ENCODE data around the gene BANP.
A peak's percentile ranks its signal among the peaks of the same experiment; 100 is the strongest.
"Not testable (repeated sequence)": the region's sequence is repeated elsewhere in the genome, so short reads cannot be mapped to it uniquely, and the experiment has no call there.

Gene BANP

DNA sequence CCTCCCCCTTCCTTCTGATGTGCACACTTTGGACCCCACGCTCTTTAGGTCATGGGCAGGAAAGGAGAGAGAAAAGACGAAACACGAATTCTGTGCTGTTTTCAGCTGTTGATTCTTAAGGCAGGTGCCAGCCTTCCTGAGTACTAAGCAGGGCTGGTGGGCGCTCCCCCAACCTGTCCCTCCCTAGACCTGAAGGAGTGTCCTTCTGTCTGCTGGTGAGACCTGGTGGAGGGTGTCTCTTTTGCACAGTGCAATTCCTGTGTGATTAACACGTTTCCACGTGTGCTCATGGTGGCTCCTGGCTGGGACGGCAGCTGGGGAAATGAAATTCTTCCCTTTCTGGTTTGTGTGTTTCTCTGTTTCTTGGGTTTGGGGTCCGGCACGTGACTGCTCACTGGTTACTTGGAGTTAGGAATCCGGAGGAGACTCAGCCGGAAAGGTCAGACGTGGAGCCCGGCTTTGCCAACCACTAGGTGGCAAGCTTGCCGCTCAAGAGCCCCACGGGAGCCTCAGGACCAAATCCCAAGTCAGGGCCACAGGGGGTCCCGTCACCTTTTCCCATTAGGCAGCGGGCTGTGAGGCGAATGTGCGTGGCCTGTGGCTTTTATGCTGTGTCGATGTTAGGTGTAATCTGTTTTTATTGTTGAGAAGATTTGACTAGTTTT is 32.0 kb downstream of the BANP start:
- not testable (repeated sequence) for DNase-seq; H2AFZ ChIP-seq (ENCODE audit: insufficient read depth, low read length, poor library complexity); H2BK5ac ChIP-seq (ENCODE audit: low read depth, low read length, poor library complexity); H3K4me3 ChIP-seq (ENCODE audit: low read depth, low read length); H2BK120ac ChIP-seq (ENCODE audit: insufficient read depth, low read length, poor library complexity); H4K8ac ChIP-seq (ENCODE audit: low read depth, low read length); H2AK5ac ChIP-seq (ENCODE audit: low read length); H3K18ac ChIP-seq (ENCODE audit: low read length); H4K12ac ChIP-seq (ENCODE audit: low read depth, low read length); H3K27me3 ChIP-seq (ENCODE audit: insufficient read depth, low read length); H3K79me2 ChIP-seq (ENCODE audit: control insufficient read depth, insufficient read depth, low read length, poor library complexity); H4K91ac ChIP-seq (ENCODE audit: low read depth, low read length); H3K14ac ChIP-seq (ENCODE audit: low read length); H3K9ac ChIP-seq (ENCODE audit: low read length); H2BK12ac ChIP-seq (ENCODE audit: low read length); H3K23ac ChIP-seq (ENCODE audit: low read length); H3K79me1 ChIP-seq (ENCODE audit: low read length); H3K4me2 ChIP-seq (ENCODE audit: low read length); H3K9me3 ChIP-seq (ENCODE audit: insufficient read depth, low read depth, low read length); H3K4ac ChIP-seq (ENCODE audit: low read depth, low read length)
- Histone ChIP-seq H3K36me3 (ENCODE audit: control insufficient read depth in 1 of 2, insufficient read depth in 2 of 2, low read length in 2 of 2) (peaks cover 18 to 24% of the 10 kb centered on the region in 2 experiments), H3K27ac (ENCODE audit: low read depth, low read length) (peak overlapping the region; percentile 56), H3K4me1 (ENCODE audit: control insufficient read depth in 1 of 2, insufficient read depth in 2 of 2, low read length in 2 of 2) (peaks cover 6 to 19% of the 10 kb centered on the region in 2 experiments)
- WGBS (ENCODE audit: extremely low coverage, insufficient coverage, insufficient read length): no CpG with 5 or more reads among the region's 20 CpGs

GRCh38 chr16:87983737-87984097 is 32.5 kb downstream of the BANP start:
- not testable (repeated sequence) for H3K18ac ChIP-seq (ENCODE audit: low read length); H3K9me3 ChIP-seq (ENCODE audit: insufficient read depth, low read depth, low read length); H3K14ac ChIP-seq (ENCODE audit: low read length); H3K4me3 ChIP-seq (ENCODE audit: low read depth, low read length); H3K23ac ChIP-seq (ENCODE audit: low read length); H2AK5ac ChIP-seq (ENCODE audit: low read length); H2BK120ac ChIP-seq (ENCODE audit: insufficient read depth, low read length, poor library complexity); H4K12ac ChIP-seq (ENCODE audit: low read depth, low read length); H3K79me1 ChIP-seq (ENCODE audit: low read length); H3K27me3 ChIP-seq (ENCODE audit: insufficient read depth, low read length); H2BK12ac ChIP-seq (ENCODE audit: low read length); H3K9ac ChIP-seq (ENCODE audit: low read length); H3K4ac ChIP-seq (ENCODE audit: low read depth, low read length); H3K4me2 ChIP-seq (ENCODE audit: low read length); H2AFZ ChIP-seq (ENCODE audit: insufficient read depth, low read length, poor library complexity); H4K8ac ChIP-seq (ENCODE audit: low read depth, low read length); H4K91ac ChIP-seq (ENCODE audit: low read depth, low read length); H3K79me2 ChIP-seq (ENCODE audit: control insufficient read depth, insufficient read depth, low read length, poor library complexity); H2BK5ac ChIP-seq (ENCODE audit: low read depth, low read length, poor library complexity)
- Histone ChIP-seq H3K4me1 (ENCODE audit: control insufficient read depth in 1 of 2, insufficient read depth in 2 of 2, low read length in 2 of 2) (peaks cover 6 to 19% of the 10 kb centered on the region in 2 experiments), H3K27ac (ENCODE audit: low read depth, low read length) (peak overlapping the region; percentile 56), H3K36me3 (ENCODE audit: control insufficient read depth in 1 of 2, insufficient read depth in 2 of 2, low read length in 2 of 2) (peaks cover 18 to 23% of the 10 kb centered on the region in 2 experiments)
- WGBS (ENCODE audit: extremely low coverage, insufficient coverage, insufficient read length): no CpG with 5 or more reads among the region's 7 CpGs
- DNase-seq: peak in 1 of 2 donors; percentile 23

DNA sequence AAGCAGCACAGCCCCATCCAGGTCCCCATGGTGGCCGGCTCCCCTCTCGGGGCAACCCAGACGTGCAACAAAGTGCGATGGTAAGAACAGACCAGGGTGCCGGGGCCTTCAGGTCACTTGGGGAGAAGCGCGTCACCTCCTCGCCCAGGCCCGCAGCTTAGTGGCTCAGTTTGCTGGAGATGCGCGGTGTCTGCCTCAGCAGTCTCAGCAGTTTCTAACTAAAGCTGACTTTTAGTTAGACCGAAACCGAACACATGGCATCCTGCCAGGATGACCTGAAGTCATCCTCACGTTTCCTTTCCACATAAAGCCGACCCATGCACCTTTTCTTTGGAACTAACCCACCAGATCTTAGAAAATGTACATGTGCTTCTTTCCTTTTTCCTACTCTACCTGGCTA is 32.9 kb downstream of the BANP start:
- H3K27me3 ChIP-seq (ENCODE audit: insufficient read depth, low read length); H2BK120ac ChIP-seq (ENCODE audit: insufficient read depth, low read length, poor library complexity); H3K9ac ChIP-seq (ENCODE audit: low read length); H4K8ac ChIP-seq (ENCODE audit: low read depth, low read length); DNase-seq; H2BK12ac ChIP-seq (ENCODE audit: low read length); H4K12ac ChIP-seq (ENCODE audit: low read depth, low read length); H3K79me1 ChIP-seq (ENCODE audit: low read length); H3K4me2 ChIP-seq (ENCODE audit: low read length); H3K4me3 ChIP-seq (ENCODE audit: low read depth, low read length); H2AK5ac ChIP-seq (ENCODE audit: low read length); H3K9me3 ChIP-seq (ENCODE audit: insufficient read depth, low read depth, low read length); H3K23ac ChIP-seq (ENCODE audit: low read length); H3K4ac ChIP-seq (ENCODE audit: low read depth, low read length); H3K14ac ChIP-seq (ENCODE audit: low read length); H2BK5ac ChIP-seq (ENCODE audit: low read depth, low read length, poor library complexity); H3K18ac ChIP-seq (ENCODE audit: low read length); H4K91ac ChIP-seq (ENCODE audit: low read depth, low read length); H2AFZ ChIP-seq (ENCODE audit: insufficient read depth, low read length, poor library complexity); H3K79me2 ChIP-seq (ENCODE audit: control insufficient read depth, insufficient read depth, low read length, poor library complexity): not testable (repeated sequence)
- no CpG with 5 or more reads among the region's 15 CpGs for WGBS (ENCODE audit: extremely low coverage, insufficient coverage, insufficient read length)
- Histone ChIP-seq H3K36me3 (ENCODE audit: control insufficient read depth in 1 of 2, insufficient read depth in 2 of 2, low read length in 2 of 2) (peaks cover 17 to 22% of the 10 kb centered on the region in 2 experiments), H3K27ac (ENCODE audit: low read depth, low read length) (peak overlapping the region; percentile 39), H3K4me1 (ENCODE audit: control insufficient read depth in 1 of 2, insufficient read depth in 2 of 2, low read length in 2 of 2) (peaks cover 6 to 19% of the 10 kb centered on the region in 2 experiments)

DNA sequence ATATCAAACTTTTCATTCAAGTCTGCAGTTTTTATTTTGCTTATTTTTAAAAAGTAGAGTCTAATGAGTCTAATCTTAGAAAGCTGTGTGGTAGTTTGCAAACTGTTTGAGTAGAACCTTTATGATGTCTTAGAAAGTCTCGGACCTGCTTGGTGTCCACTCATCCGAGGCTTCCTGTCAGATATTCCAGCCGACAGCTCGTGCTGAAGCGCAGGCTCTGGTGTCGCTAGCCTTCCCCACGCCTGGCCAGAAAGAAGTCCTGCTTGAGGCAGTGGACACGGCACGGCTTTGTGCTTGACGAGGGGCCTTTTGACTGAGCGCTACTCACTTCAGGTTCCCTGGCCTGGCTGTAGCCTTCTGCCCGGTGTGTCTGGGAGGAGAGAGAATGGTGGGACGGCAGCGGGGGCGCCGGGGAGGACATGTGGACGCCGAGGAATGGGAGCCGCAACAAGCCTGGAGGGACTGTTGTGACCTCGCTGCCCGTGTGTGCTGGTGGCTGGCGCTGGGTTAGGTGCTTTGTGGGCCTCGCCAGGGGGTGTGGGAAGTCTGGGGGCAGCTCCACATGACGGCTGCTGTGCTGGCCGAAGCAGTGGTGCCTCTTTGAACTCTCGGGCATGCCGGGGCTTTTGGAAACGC is 33.5 kb downstream of the BANP start:
- no peak overlapping the region for H3K9ac ChIP-seq (ENCODE audit: low read length)
- H3K14ac ChIP-seq (ENCODE audit: low read length): no peak overlapping the region
- H3K9me3 ChIP-seq (ENCODE audit: insufficient read depth, low read depth, low read length): no peaks in the 10 kb centered on the region
- H3K4me3 ChIP-seq (ENCODE audit: low read depth, low read length): no peak overlapping the region
- H3K4me1 ChIP-seq (ENCODE audit: control insufficient read depth in 1 of 2, insufficient read depth in 2 of 2, low read length in 2 of 2): peaks cover 6 to 19% of the 10 kb centered on the region in 2 experiments
- no peak overlapping the region for H2AK5ac ChIP-seq (ENCODE audit: low read length)
- peaks cover 19 to 23% of the 10 kb centered on the region in 2 experiments for H3K36me3 ChIP-seq (ENCODE audit: control insufficient read depth in 1 of 2, insufficient read depth in 2 of 2, low read length in 2 of 2)
- no peak overlapping the region for H4K8ac ChIP-seq (ENCODE audit: low read depth, low read length)
- H2BK120ac ChIP-seq (ENCODE audit: insufficient read depth, low read length, poor library complexity): no peak overlapping the region
- peak overlapping the region; percentile 14 for H3K18ac ChIP-seq (ENCODE audit: low read length)
- H3K79me1 ChIP-seq (ENCODE audit: low read length): peaks cover 4% of the 10 kb centered on the region
- no peak overlapping the region for H2BK5ac ChIP-seq (ENCODE audit: low read depth, low read length, poor library complexity)
- no peak for DNase-seq
- no CpG with 5 or more reads among the region's 28 CpGs for WGBS (ENCODE audit: extremely low coverage, insufficient coverage, insufficient read length)
- no peak overlapping the region for H2AFZ ChIP-seq (ENCODE audit: insufficient read depth, low read length, poor library complexity)
- H2BK12ac ChIP-seq (ENCODE audit: low read length): peak overlapping the region; percentile 6
- no peaks in the 10 kb centered on the region for H3K79me2 ChIP-seq (ENCODE audit: control insufficient read depth, insufficient read depth, low read length, poor library complexity)
- no peak overlapping the region for H3K27ac ChIP-seq (ENCODE audit: low read depth, low read length)
- no peak overlapping the region for H3K4me2 ChIP-seq (ENCODE audit: low read length)
- no peak overlapping the region for H4K12ac ChIP-seq (ENCODE audit: low read depth, low read length)
- peak overlapping the region; percentile 20 for H4K91ac ChIP-seq (ENCODE audit: low read depth, low read length)
- no peak overlapping the region for H3K4ac ChIP-seq (ENCODE audit: low read depth, low read length)
- H3K27me3 ChIP-seq (ENCODE audit: insufficient read depth, low read length): no peaks in the 10 kb centered on the region
- no peak overlapping the region for H3K23ac ChIP-seq (ENCODE audit: low read length)

Data from trophoblast cell (in vitro differentiated cells and primary cell).